Stomach (tissue), 4 donors: Measurements from ENCODE around the gene RUNX1.

Experiments
- EP300 ChIP-seq: sonication (generic); formaldehyde crosslinking; IDR thresholded peaks from one replicate; pipeline ENCODE4 v1.6.1; 2017; ENCODE audit warnings: antibody characterized with exemption
- POLR2A ChIP-seq, 4 donors: fragments of 450-650 bp; IDR thresholded peaks; one replicate each; pipeline ENCODE4 v1.6.1; 2016; ENCODE audit warnings: antibody characterized with exemption in 4 of 4, control low read depth in 2 of 4, mild to moderate bottlenecking in 1 of 4, moderate library complexity in 1 of 4
- POLR2AphosphoS5 ChIP-seq, 3 donors: sonication (generic); formaldehyde crosslinking; IDR thresholded peaks; one replicate each; pipeline ENCODE4 v1.6.1; 2016; ENCODE audit warnings: antibody characterized with exemption in 3 of 3
- TF ChIP-seq, protein P1 (sequence below), 7 experiments: fragments of 450-650 bp in 4 of 7; fragments of 200-600 bp in 3 of 7; sonication (generic) in 3 of 7; IDR thresholded peaks; one replicate each; pipeline ENCODE4 v1.5.1; 2016 to 2019; ENCODE audit warnings: antibody characterized with exemption in 7 of 7, control low read depth in 2 of 7, mild to moderate bottlenecking in 1 of 7

DNA sequence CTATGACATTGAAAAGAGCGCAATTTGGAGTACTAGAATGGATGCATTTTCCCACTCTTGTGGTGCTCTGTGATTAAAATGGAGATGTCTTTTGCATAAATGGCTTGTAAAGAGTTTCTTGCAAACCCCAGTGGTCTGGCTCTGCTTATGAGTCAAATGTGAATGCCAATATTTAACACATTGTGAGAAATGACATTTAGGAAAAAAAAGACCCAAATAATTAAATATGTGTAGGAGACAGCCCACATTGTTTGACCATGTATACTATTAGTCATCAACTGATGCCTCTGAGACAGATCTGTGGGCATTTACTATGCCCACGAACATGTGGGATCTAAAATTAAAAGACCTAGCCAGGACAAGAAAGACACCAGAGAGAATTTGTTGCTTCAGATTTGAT lies 22.2 kb upstream of the RUNX1 start:
- TF ChIP-seq, protein P1, sequence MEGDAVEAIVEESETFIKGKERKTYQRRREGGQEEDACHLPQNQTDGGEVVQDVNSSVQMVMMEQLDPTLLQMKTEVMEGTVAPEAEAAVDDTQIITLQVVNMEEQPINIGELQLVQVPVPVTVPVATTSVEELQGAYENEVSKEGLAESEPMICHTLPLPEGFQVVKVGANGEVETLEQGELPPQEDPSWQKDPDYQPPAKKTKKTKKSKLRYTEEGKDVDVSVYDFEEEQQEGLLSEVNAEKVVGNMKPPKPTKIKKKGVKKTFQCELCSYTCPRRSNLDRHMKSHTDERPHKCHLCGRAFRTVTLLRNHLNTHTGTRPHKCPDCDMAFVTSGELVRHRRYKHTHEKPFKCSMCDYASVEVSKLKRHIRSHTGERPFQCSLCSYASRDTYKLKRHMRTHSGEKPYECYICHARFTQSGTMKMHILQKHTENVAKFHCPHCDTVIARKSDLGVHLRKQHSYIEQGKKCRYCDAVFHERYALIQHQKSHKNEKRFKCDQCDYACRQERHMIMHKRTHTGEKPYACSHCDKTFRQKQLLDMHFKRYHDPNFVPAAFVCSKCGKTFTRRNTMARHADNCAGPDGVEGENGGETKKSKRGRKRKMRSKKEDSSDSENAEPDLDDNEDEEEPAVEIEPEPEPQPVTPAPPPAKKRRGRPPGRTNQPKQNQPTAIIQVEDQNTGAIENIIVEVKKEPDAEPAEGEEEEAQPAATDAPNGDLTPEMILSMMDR (IDR thresholded peaks at IDR 0.05), result no peak
- TF ChIP-seq EP300 (no peak), POLR2AphosphoS5 (IDR thresholded peaks at IDR 0.05) (no peak), POLR2A (IDR thresholded peaks at IDR 0.05) (no peak)
